ENCODE measurements around the gene GALNT2.

DNA sequence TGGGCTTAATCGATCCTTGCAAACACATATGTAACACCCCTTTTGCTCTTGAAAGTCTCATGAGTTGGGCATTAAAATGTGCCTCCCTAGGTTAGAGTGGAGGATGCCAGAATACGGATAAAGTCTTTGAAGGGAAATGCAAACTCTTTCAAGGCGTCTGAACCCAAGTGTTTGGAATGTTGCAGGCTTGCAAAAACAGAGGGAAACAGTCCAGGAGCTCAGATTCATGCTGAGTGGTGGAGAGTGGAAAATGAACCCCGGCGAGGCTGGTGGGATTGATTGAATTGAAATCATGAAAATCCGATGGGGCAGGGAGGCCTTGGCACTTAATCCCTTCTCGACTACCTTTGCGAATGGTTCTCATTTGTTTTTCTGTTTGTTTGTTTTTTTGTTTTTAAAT lies 183.6 kb downstream of the GALNT2 start:
- TF ChIP-seq SMC3 (IDR thresholded peaks at IDR 0.05; ENCODE audit: low read depth, low read length) (no peak), POLR2A (IDR thresholded peaks at IDR 0.05; ENCODE audit: low read depth, low read length) (no peak), CEBPB (IDR thresholded peaks at IDR 0.05; ENCODE audit: low read depth, low read length) (no peak), FOS (IDR thresholded peaks at IDR 0.05; ENCODE audit: low read depth, low read length) (no peak)
- TF ChIP-seq, protein P1, sequence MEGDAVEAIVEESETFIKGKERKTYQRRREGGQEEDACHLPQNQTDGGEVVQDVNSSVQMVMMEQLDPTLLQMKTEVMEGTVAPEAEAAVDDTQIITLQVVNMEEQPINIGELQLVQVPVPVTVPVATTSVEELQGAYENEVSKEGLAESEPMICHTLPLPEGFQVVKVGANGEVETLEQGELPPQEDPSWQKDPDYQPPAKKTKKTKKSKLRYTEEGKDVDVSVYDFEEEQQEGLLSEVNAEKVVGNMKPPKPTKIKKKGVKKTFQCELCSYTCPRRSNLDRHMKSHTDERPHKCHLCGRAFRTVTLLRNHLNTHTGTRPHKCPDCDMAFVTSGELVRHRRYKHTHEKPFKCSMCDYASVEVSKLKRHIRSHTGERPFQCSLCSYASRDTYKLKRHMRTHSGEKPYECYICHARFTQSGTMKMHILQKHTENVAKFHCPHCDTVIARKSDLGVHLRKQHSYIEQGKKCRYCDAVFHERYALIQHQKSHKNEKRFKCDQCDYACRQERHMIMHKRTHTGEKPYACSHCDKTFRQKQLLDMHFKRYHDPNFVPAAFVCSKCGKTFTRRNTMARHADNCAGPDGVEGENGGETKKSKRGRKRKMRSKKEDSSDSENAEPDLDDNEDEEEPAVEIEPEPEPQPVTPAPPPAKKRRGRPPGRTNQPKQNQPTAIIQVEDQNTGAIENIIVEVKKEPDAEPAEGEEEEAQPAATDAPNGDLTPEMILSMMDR (conservative IDR thresholded peaks at IDR 0.05; ENCODE audit: low read depth, low read length): no peak
- TF ChIP-seq, protein P2, sequence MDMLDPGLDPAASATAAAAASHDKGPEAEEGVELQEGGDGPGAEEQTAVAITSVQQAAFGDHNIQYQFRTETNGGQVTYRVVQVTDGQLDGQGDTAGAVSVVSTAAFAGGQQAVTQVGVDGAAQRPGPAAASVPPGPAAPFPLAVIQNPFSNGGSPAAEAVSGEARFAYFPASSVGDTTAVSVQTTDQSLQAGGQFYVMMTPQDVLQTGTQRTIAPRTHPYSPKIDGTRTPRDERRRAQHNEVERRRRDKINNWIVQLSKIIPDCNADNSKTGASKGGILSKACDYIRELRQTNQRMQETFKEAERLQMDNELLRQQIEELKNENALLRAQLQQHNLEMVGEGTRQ (IDR thresholded peaks at IDR 0.05; ENCODE audit: low read depth, low read length): no peak

Data from IMR-90 (cell line).